ENCODE measurements around the gene MLYCD.

MLYCD gene

DNA sequence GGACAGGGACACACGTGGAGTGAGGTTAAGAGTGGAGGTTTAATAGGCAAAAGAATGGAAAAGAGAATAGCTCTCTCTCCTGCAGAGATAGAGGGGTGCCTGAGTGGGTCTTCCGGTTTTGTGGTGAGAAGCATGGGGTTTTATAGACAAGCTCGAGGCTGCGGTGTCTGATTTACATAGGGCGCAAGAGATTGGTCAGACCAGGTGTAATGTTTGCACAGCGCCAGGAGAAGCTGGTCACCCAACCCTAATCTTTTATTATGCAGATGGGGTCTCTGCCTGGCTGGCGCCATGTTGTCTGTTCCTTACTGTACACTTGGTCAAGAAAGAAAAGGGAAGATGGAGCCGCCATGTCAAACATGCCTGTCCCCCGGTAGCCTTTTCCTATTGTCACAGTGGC lies 44.5 kb upstream of the MLYCD start:
- Histone ChIP-seq H3K4me3 (ENCODE audit: low read length) (no peak overlapping the region), H3F3A (ENCODE audit: insufficient read depth, low read length) (no peaks in the 10 kb centered on the region), H3K79me2 (ENCODE audit: low read length) (no peaks in the 10 kb centered on the region), H2AFZ (ENCODE audit: low read length) (no peak overlapping the region), H3K27ac (ENCODE audit: low read length) (no peak overlapping the region), H3K4me2 (ENCODE audit: low read depth, low read length) (no peak overlapping the region), H3K9ac (ENCODE audit: low read length) (no peak overlapping the region), H4K20me1 (ENCODE audit: insufficient read depth, low read length) (no peaks in the 10 kb centered on the region), H3K4me1 (ENCODE audit: low read length) (no peaks in the 10 kb centered on the region), H3K36me3 (replicated peaks; ENCODE audit: insufficient read depth, low read length) (no peaks in the 10 kb centered on the region), H3K9me3 (replicated peaks; ENCODE audit: insufficient read depth, low read length) (no peaks in the 10 kb centered on the region), H3K9me2 (replicated peaks; ENCODE audit: insufficient read depth, low read length) (no peaks in the 10 kb centered on the region), H3K27me3 (replicated peaks; ENCODE audit: insufficient read depth, low read length) (no peaks in the 10 kb centered on the region)
- DNase-seq, result no peak
- no peak for TF ChIP-seq EZH2 (optimal IDR thresholded peaks at IDR 0.05; ENCODE audit: low read depth, low read length)
- TF ChIP-seq, protein P1, sequence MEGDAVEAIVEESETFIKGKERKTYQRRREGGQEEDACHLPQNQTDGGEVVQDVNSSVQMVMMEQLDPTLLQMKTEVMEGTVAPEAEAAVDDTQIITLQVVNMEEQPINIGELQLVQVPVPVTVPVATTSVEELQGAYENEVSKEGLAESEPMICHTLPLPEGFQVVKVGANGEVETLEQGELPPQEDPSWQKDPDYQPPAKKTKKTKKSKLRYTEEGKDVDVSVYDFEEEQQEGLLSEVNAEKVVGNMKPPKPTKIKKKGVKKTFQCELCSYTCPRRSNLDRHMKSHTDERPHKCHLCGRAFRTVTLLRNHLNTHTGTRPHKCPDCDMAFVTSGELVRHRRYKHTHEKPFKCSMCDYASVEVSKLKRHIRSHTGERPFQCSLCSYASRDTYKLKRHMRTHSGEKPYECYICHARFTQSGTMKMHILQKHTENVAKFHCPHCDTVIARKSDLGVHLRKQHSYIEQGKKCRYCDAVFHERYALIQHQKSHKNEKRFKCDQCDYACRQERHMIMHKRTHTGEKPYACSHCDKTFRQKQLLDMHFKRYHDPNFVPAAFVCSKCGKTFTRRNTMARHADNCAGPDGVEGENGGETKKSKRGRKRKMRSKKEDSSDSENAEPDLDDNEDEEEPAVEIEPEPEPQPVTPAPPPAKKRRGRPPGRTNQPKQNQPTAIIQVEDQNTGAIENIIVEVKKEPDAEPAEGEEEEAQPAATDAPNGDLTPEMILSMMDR (IDR thresholded peaks at IDR 0.05; ENCODE audit: low read length), result no peak
- TF ChIP-seq EZH2phosphoT487 (IDR thresholded peaks at IDR 0.05; ENCODE audit: low read length), result no peak

DNA sequence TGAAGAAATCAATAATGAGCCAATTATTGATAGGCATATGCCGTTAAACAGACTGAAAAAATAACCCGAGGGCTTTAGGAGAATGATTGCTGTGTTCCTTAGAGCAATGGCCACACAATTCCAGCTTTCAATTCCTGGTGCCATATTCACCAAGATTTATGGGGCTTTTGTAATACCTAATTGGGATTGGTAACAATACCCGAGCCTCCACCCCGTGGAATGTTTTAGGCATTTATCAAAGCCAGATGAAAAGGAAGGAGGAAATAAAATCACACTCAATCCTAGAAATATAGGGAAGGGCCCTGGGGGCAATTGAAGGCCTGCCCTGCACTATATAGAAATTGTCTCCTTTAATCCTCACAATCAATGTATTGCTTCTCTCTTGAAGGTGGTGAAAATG lies 42.1 kb upstream of the MLYCD start:
- no peaks in the 10 kb centered on the region for H3K36me3 ChIP-seq (replicated peaks; ENCODE audit: insufficient read depth, low read length)
- no peaks in the 10 kb centered on the region for H4K20me1 ChIP-seq (ENCODE audit: insufficient read depth, low read length)
- H3K4me2 ChIP-seq (ENCODE audit: low read depth, low read length), result no peak overlapping the region
- H3F3A ChIP-seq (ENCODE audit: insufficient read depth, low read length), result no peaks in the 10 kb centered on the region
- no peak for DNase-seq
- TF ChIP-seq, protein P1 (IDR thresholded peaks at IDR 0.05; ENCODE audit: low read length), result no peak
- TF ChIP-seq EZH2phosphoT487 (IDR thresholded peaks at IDR 0.05; ENCODE audit: low read length) (no peak), EZH2 (optimal IDR thresholded peaks at IDR 0.05; ENCODE audit: low read depth, low read length) (no peak)
- no peak overlapping the region for H2AFZ ChIP-seq (ENCODE audit: low read length)
- no peaks in the 10 kb centered on the region for H3K79me2 ChIP-seq (ENCODE audit: low read length)
- no peak overlapping the region for H3K4me3 ChIP-seq (ENCODE audit: low read length)
- H3K27ac ChIP-seq (ENCODE audit: low read length), result no peak overlapping the region
- no peak overlapping the region for H3K9ac ChIP-seq (ENCODE audit: low read length)
- H3K27me3 ChIP-seq (replicated peaks; ENCODE audit: insufficient read depth, low read length), result no peaks in the 10 kb centered on the region; the same call in 1 of the 2 replicates
- no peaks in the 10 kb centered on the region for H3K4me1 ChIP-seq (ENCODE audit: low read length)
- H3K9me3 ChIP-seq (replicated peaks; ENCODE audit: insufficient read depth, low read length), result no peaks in the 10 kb centered on the region
- H3K9me2 ChIP-seq (replicated peaks; ENCODE audit: insufficient read depth, low read length), result no peaks in the 10 kb centered on the region

DNA sequence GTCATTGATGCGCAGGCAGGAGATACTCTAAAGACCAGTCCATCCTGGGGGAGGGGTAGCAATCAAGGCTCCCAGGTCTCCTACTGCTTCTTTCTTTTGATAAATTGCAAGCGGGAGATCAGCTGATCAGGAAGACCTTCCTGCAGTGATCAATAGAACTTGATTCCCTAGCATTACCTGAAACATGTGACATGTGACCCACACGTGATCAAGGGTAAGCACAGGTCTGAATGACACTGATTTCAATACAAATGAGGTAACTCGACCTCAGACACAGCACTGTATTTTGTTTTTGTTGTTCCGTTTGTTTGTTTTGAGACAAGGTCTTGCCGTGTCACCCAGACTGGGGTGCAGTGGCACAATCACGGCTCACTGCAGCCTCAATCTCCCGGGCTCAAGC lies 39.6 kb upstream of the MLYCD start:
- no peak overlapping the region for H3K27ac ChIP-seq (ENCODE audit: low read length)
- H4K20me1 ChIP-seq (ENCODE audit: insufficient read depth, low read length), result no peaks in the 10 kb centered on the region
- no peaks in the 10 kb centered on the region for H3K9me3 ChIP-seq (replicated peaks; ENCODE audit: insufficient read depth, low read length)
- H3K27me3 ChIP-seq (replicated peaks; ENCODE audit: insufficient read depth, low read length), result no peaks in the 10 kb centered on the region; the same call in 1 of the 2 replicates
- no peak for DNase-seq
- H3K4me2 ChIP-seq (ENCODE audit: low read depth, low read length), result no peak overlapping the region
- no peaks in the 10 kb centered on the region for H3K36me3 ChIP-seq (replicated peaks; ENCODE audit: insufficient read depth, low read length)
- no peaks in the 10 kb centered on the region for H3K9me2 ChIP-seq (replicated peaks; ENCODE audit: insufficient read depth, low read length)
- TF ChIP-seq EZH2 (optimal IDR thresholded peaks at IDR 0.05; ENCODE audit: low read depth, low read length) (no peak), EZH2phosphoT487 (IDR thresholded peaks at IDR 0.05; ENCODE audit: low read length) (no peak)
- TF ChIP-seq, protein P1 (IDR thresholded peaks at IDR 0.05; ENCODE audit: low read length), result no peak
- H3K9ac ChIP-seq (ENCODE audit: low read length), result no peak overlapping the region
- H3K79me2 ChIP-seq (ENCODE audit: low read length), result no peaks in the 10 kb centered on the region
- no peaks in the 10 kb centered on the region for H3F3A ChIP-seq (ENCODE audit: insufficient read depth, low read length)
- no peak overlapping the region for H2AFZ ChIP-seq (ENCODE audit: low read length)
- H3K4me3 ChIP-seq (ENCODE audit: low read length), result no peak overlapping the region
- no peaks in the 10 kb centered on the region for H3K4me1 ChIP-seq (ENCODE audit: low read length)

Measured in MM.1S (cell line).